CD4-positive, alpha-beta T cell treated with Interleukin-2 at 100 ng/mL for 4 hours (primary cell): Measurements from ENCODE around the gene ZNF575.

Experiments
- DNase-seq: peaks from one replicate; pipeline ENCODE4 v3.0.0-alpha.2; 2020; ENCODE audit warnings: low spot score

Gene ZNF575

GRCh38 chr19:43532962-43533545 lies at the start of gene ZNF575:
ZNF575 (plus strand) TSS chr19:43533188; CDS start chr19:43534423, 1,235 bp downstream.
- DNase-seq, result peak; percentile 85

- no peak for DNase-seq
Observed at GRCh38 chr19:43483281-43483680, 49.7 kb upstream of the ZNF575 start.

- no peak for DNase-seq
Observed at GRCh38 chr19:43485951-43486350, 47.0 kb upstream of the ZNF575 start.

- no peak for DNase-seq
Observed at GRCh38 chr19:43486412-43486811, 46.6 kb upstream of the ZNF575 start.

- DNase-seq, result no peak
Observed at GRCh38 chr19:43488179-43488578, 44.8 kb upstream of the ZNF575 start.

GRCh38 chr19:43489310-43489709 lies 43.7 kb upstream of the ZNF575 start:
- no peak for DNase-seq

- no peak for DNase-seq
Observed at GRCh38 chr19:43489979-43490599, 42.9 kb upstream of the ZNF575 start.

- no peak for DNase-seq
Observed at GRCh38 chr19:43490759-43491158, 42.2 kb upstream of the ZNF575 start.

GRCh38 chr19:43495082-43495481 lies 37.9 kb upstream of the ZNF575 start:
- DNase-seq, result no peak

- no peak for DNase-seq
Observed at GRCh38 chr19:43496960-43497359, 36.0 kb upstream of the ZNF575 start.

- no peak for DNase-seq
Observed at GRCh38 chr19:43498233-43498842, 34.6 kb upstream of the ZNF575 start.

GRCh38 chr19:43499042-43499441 lies 33.9 kb upstream of the ZNF575 start:
- no peak for DNase-seq

- DNase-seq, result no peak
Observed at GRCh38 chr19:43501661-43502418, 31.1 kb upstream of the ZNF575 start.

- DNase-seq, result no peak
Observed at GRCh38 chr19:43502419-43502976, 30.5 kb upstream of the ZNF575 start.

GRCh38 chr19:43503501-43504425 lies 29.2 kb upstream of the ZNF575 start:
- peak; percentile 99 for DNase-seq

- peak; percentile 49 for DNase-seq
Observed at GRCh38 chr19:43504426-43505185, 28.4 kb upstream of the ZNF575 start, which contains the start of gene PHLDB3. PHLDB3 (minus strand) TSS chr19:43504746; CDS start chr19:43504118, 628 bp downstream.

GRCh38 chr19:43505186-43505456 lies 27.9 kb upstream of the ZNF575 start:
- no peak for DNase-seq

- DNase-seq, result peak; percentile 14
Observed at GRCh38 chr19:43505941-43506340, 27.0 kb upstream of the ZNF575 start.

- DNase-seq, result no peak
Observed at GRCh38 chr19:43506629-43507028, 26.4 kb upstream of the ZNF575 start.

- no peak for DNase-seq
Observed at GRCh38 chr19:43507880-43508279, 25.1 kb upstream of the ZNF575 start.

- DNase-seq, result no peak
Observed at GRCh38 chr19:43510713-43511112, 22.3 kb upstream of the ZNF575 start.
